ENCODE results near the gene DAAM2. TPM values are rescaled to one million over a fixed set of nuclear protein-coding genes. Genes with fewer than 3 reads are reported as not detected.

Gene DAAM2
- total RNA-seq, 4 donors from 2014 or later, result 25.9 to 84.0 (median 48.5) TPM

- peak in 1 of 2 donors; percentile 36 for DNase-seq
- no peak overlapping the region for H3K4me3 ChIP-seq
- peaks cover 51 to 82% of the 10 kb centered on the region in 2 donors for H3K4me1 ChIP-seq
- H3K9me3 ChIP-seq, result no peaks in the 10 kb centered on the region
- no peaks in the 10 kb centered on the region for H3K36me3 ChIP-seq
- no peaks in the 10 kb centered on the region for H3K27me3 ChIP-seq
- TF ChIP-seq, protein P1, sequence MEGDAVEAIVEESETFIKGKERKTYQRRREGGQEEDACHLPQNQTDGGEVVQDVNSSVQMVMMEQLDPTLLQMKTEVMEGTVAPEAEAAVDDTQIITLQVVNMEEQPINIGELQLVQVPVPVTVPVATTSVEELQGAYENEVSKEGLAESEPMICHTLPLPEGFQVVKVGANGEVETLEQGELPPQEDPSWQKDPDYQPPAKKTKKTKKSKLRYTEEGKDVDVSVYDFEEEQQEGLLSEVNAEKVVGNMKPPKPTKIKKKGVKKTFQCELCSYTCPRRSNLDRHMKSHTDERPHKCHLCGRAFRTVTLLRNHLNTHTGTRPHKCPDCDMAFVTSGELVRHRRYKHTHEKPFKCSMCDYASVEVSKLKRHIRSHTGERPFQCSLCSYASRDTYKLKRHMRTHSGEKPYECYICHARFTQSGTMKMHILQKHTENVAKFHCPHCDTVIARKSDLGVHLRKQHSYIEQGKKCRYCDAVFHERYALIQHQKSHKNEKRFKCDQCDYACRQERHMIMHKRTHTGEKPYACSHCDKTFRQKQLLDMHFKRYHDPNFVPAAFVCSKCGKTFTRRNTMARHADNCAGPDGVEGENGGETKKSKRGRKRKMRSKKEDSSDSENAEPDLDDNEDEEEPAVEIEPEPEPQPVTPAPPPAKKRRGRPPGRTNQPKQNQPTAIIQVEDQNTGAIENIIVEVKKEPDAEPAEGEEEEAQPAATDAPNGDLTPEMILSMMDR (IDR thresholded peaks at IDR 0.05 in 4 of 5, conservative IDR thresholded peaks at IDR 0.05 in 1 of 5), result no peak
- intact Hi-C loops (cut with DNase I; ENCODE audit: low total_unique reads), result no loop called here
- peak; percentile 85 to 91 for ATAC-seq
- H3K27ac ChIP-seq, result peak overlapping the region; percentile 56 to 88 (median 70)
- in situ Hi-C loops (cut with MboI; ENCODE audit: low sequenced_read_pairs in 4 of 4), result no loop called here
Observed at GRCh38 chr6:39836606-39837005, 44.4 kb downstream of the DAAM2 start.

DNA sequence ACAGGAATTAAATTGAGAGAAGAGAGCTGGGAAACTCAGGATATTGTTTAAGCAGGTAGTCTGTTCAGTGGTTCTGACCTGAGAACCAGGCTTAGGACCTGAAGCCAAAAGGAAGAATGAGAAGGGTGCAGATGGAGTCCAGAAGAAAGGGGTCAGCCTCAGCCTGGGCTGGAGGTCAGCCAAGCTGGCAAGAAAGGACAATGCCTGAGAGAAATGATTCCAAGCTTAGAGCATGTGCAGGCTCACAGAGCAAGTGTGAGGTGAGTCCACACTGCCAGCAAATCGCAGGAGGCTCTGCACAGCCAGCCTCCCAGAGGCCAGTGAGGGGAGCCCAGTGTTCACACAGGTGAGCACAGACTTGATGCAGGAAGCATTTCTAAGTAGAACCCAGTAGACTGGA is 47.3 kb downstream of the DAAM2 start:
- intact Hi-C loops (cut with DNase I; ENCODE audit: low total_unique reads) (no loop called here), in situ Hi-C loops (cut with MboI; ENCODE audit: low sequenced_read_pairs in 4 of 4) (no loop called here)
- ATAC-seq (no peak), DNase-seq (peak in 1 of 2 donors; percentile 61)
- Histone ChIP-seq H3K4me1 (peaks cover 48 to 80% of the 10 kb centered on the region in 2 donors), H3K4me3 (no peak overlapping the region), H3K9me3 (no peaks in the 10 kb centered on the region), H3K27me3 (no peaks in the 10 kb centered on the region), H3K27ac (peak overlapping the region in 3 of 4 donors; percentile 38 to 88 (median 76)), H3K36me3 (no peaks in the 10 kb centered on the region)
- TF ChIP-seq, protein P1 (IDR thresholded peaks at IDR 0.05 in 4 of 5, conservative IDR thresholded peaks at IDR 0.05 in 1 of 5), result no peak
- no peak for TF ChIP-seq POLR2A (IDR thresholded peaks at IDR 0.05)

DNA sequence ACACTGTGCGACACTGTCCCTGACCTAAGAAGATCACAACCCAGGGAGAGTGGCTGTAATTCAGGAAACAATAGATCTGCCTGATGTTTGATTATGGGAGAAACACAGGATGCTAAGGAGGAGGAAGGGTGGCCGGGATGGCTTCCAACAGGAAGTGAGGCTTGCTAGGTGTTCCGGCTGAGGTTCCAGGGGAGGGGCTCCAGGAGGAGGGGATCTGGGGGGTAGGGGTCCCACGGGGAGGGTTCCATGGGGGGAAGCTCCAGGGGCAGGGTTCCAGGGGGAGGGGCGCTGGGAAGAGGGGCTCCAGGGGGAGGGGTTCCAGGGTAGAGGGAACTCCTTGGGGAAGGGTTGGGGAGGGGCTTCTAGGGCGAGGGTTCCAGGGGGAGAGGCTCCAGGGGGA is 48.6 kb downstream of the DAAM2 start:
- intact Hi-C loops (cut with DNase I; ENCODE audit: low total_unique reads) (no loop called here), in situ Hi-C loops (cut with MboI; ENCODE audit: low sequenced_read_pairs in 4 of 4) (no loop called here)
- no peak for DNase-seq
- H3K4me1 ChIP-seq, result peaks cover 35 to 69% of the 10 kb centered on the region in 2 donors
- peak overlapping the region; percentile 4 to 88 (median 44) for H3K27ac ChIP-seq
- H3K9me3 ChIP-seq, result no peaks in the 10 kb centered on the region
- ATAC-seq, result no peak
- no peak overlapping the region for H3K4me3 ChIP-seq
- H3K27me3 ChIP-seq, result no peaks in the 10 kb centered on the region
- no peaks in the 10 kb centered on the region for H3K36me3 ChIP-seq
- no peak for TF ChIP-seq POLR2A (IDR thresholded peaks at IDR 0.05)

GRCh38 chr6:39841291-39841690 is 49.1 kb downstream of the DAAM2 start:
- H3K9me3 ChIP-seq, result no peaks in the 10 kb centered on the region
- peaks cover 30 to 65% of the 10 kb centered on the region in 2 donors for H3K4me1 ChIP-seq
- no peak overlapping the region for H3K4me3 ChIP-seq
- peak overlapping the region; percentile 8 to 88 (median 56) for H3K27ac ChIP-seq
- DNase-seq (no peak), ATAC-seq (no peak)
- no peaks in the 10 kb centered on the region for H3K27me3 ChIP-seq
- in situ Hi-C loops (cut with MboI; ENCODE audit: low sequenced_read_pairs in 4 of 4), result no loop called here
- H3K36me3 ChIP-seq, result no peaks in the 10 kb centered on the region
- intact Hi-C loops (cut with DNase I; ENCODE audit: low total_unique reads), result no loop called here
- no peak for TF ChIP-seq POLR2A (IDR thresholded peaks at IDR 0.05)
- TF ChIP-seq, protein P1 (IDR thresholded peaks at IDR 0.05 in 4 of 5, conservative IDR thresholded peaks at IDR 0.05 in 1 of 5), result no peak

- no peaks in the 10 kb centered on the region for H3K36me3 ChIP-seq
- intact Hi-C loops (cut with DNase I; ENCODE audit: low total_unique reads), result no loop called here
- no peak overlapping the region for H3K4me3 ChIP-seq
- peaks cover 23 to 65% of the 10 kb centered on the region in 2 donors for H3K4me1 ChIP-seq
- no peaks in the 10 kb centered on the region for H3K27me3 ChIP-seq
- in situ Hi-C loops (cut with MboI; ENCODE audit: low sequenced_read_pairs in 4 of 4), result no loop called here
- ATAC-seq (no peak), DNase-seq (no peak)
- peak overlapping the region in 3 of 4 donors; percentile 6 to 88 (median 76) for H3K27ac ChIP-seq
- no peaks in the 10 kb centered on the region for H3K9me3 ChIP-seq
- TF ChIP-seq, protein P1 (IDR thresholded peaks at IDR 0.05 in 4 of 5, conservative IDR thresholded peaks at IDR 0.05 in 1 of 5), result no peak
- TF ChIP-seq POLR2A (IDR thresholded peaks at IDR 0.05), result no peak
Observed at GRCh38 chr6:39841923-39842322, 49.7 kb downstream of the DAAM2 start.

Measured in gastrocnemius medialis (tissue), 4 donors.